SK-N-MC (cell line): ENCODE data around the gene SORBS1.

Experiments used
- DNase-seq: peaks from one replicate; pipeline ENCODE4 v3.0.0-alpha.2; 2011; ENCODE audit warnings: low read depth, low spot score
- H3K27ac ChIP-seq: fragments of 200-600 bp; sonication (generic); 2 replicates; pipeline ENCODE4 v1.5.1; 2016; ENCODE audit warnings: mixed run types
- H3K36me3 ChIP-seq: fragments of 200-600 bp; sonication (generic); 2 replicates; pipeline ENCODE4 v1.6.1; 2017; ENCODE audit warnings: antibody characterized with exemption, low read length, mixed read lengths; ENCODE audit not compliant: insufficient read depth
- H3K4me3 ChIP-seq: fragments of 200-600 bp; sonication (generic); 2 replicates; pipeline ENCODE4 v1.5.1; 2016
- H3K9ac ChIP-seq: fragments of 200-600 bp; sonication (generic); 2 replicates; pipeline ENCODE4 v1.8.0; 2017; ENCODE audit warnings: mixed run types, mixed read lengths; ENCODE audit not compliant: insufficient read length
- H3K9me3 ChIP-seq: fragments of 200-600 bp; sonication (generic); 2 replicates; pipeline ENCODE4 v1.6.1; 2017; ENCODE audit warnings: low read depth, mild to moderate bottlenecking, antibody characterized with exemption, low read length, moderate library complexity, mixed read lengths
- EZH2 ChIP-seq: fragments of 200-600 bp; sonication (generic); IDR thresholded peaks from one replicate; pipeline ENCODE4 v1.6.1; 2017; ENCODE audit warnings: antibody characterized with exemption
- FOXP2 ChIP-seq: optimal IDR thresholded peaks from 2 replicates; pipeline ENCODE3; 2011; ENCODE audit warnings: mild to moderate bottlenecking, moderate library complexity; ENCODE audit not compliant: insufficient read depth; ENCODE audit errors: extremely low read length, control extremely low read depth
- POLR2AphosphoS5 ChIP-seq: IDR thresholded peaks from 2 replicates; pipeline ENCODE4 v1.6.1; 2012; ENCODE audit warnings: mild to moderate bottlenecking, low read depth, low read length, borderline replicate concordance

Gene SORBS1

GRCh38 chr10:95531994-95532399 is 29.2 kb downstream of the SORBS1 start:
- no peak for TF ChIP-seq EZH2
- TF ChIP-seq FOXP2: no peak
- no peak for TF ChIP-seq POLR2AphosphoS5
- Histone ChIP-seq H3K9ac (no peak overlapping the region), H3K36me3 (no peaks in the 10 kb centered on the region), H3K27ac (no peak overlapping the region), H3K4me3 (no peak overlapping the region), H3K9me3 (no peaks in the 10 kb centered on the region)
- DNase-seq: no peak

GRCh38 chr10:95531058-95531809 is 29.9 kb downstream of the SORBS1 start:
- DNase-seq: no peak

GRCh38 chr10:95530561-95530960 is 30.6 kb downstream of the SORBS1 start:
- no peak for DNase-seq
- Histone ChIP-seq H3K9me3 (no peaks in the 10 kb centered on the region), H3K27ac (no peak overlapping the region), H3K36me3 (no peaks in the 10 kb centered on the region), H3K9ac (no peak overlapping the region), H3K4me3 (no peak overlapping the region)
- TF ChIP-seq POLR2AphosphoS5 (no peak), FOXP2 (no peak), EZH2 (no peak)

More at GRCh38 chr10:95531058-95531809, 29.9 kb downstream of the SORBS1 start:
- no peaks in the 10 kb centered on the region for H3K9me3 ChIP-seq
- H3K4me3 ChIP-seq: no peak overlapping the region
- H3K9ac ChIP-seq: no peak overlapping the region
- TF ChIP-seq FOXP2 (no peak), POLR2AphosphoS5 (no peak), EZH2 (no peak)
- H3K36me3 ChIP-seq: no peaks in the 10 kb centered on the region
- H3K27ac ChIP-seq: no peak overlapping the region

- Histone ChIP-seq H3K9me3 (no peaks in the 10 kb centered on the region), H3K36me3 (no peaks in the 10 kb centered on the region), H3K9ac (no peak overlapping the region), H3K27ac (no peak overlapping the region), H3K4me3 (no peak overlapping the region)
- TF ChIP-seq EZH2 (no peak), POLR2AphosphoS5 (no peak), FOXP2 (no peak)
- DNase-seq: no peak
These were observed 31.1 kb downstream of the SORBS1 start for GRCh38 chr10:95530029-95530428.

- TF ChIP-seq EZH2: no peak
- TF ChIP-seq POLR2AphosphoS5: no peak
- no peak for TF ChIP-seq FOXP2
- Histone ChIP-seq H3K9me3 (no peaks in the 10 kb centered on the region), H3K27ac (no peak overlapping the region), H3K36me3 (no peaks in the 10 kb centered on the region), H3K9ac (no peak overlapping the region), H3K4me3 (no peak overlapping the region)
- no peak for DNase-seq
These were observed 35.1 kb downstream of the SORBS1 start for GRCh38 chr10:95526044-95526443.

- H3K27ac ChIP-seq: no peak overlapping the region
- no peaks in the 10 kb centered on the region for H3K9me3 ChIP-seq
- H3K4me3 ChIP-seq: no peak overlapping the region
- DNase-seq: no peak
- no peaks in the 10 kb centered on the region for H3K36me3 ChIP-seq
- TF ChIP-seq FOXP2: no peak
- H3K9ac ChIP-seq: no peak overlapping the region
These were observed 36.1 kb downstream of the SORBS1 start for GRCh38 chr10:95525033-95525418.

- Histone ChIP-seq H3K36me3 (no peaks in the 10 kb centered on the region), H3K27ac (no peak overlapping the region), H3K9ac (no peak overlapping the region), H3K9me3 (no peaks in the 10 kb centered on the region), H3K4me3 (no peak overlapping the region)
- no peak for DNase-seq
- TF ChIP-seq EZH2 (no peak), FOXP2 (no peak), POLR2AphosphoS5 (no peak)
These were observed 36.7 kb downstream of the SORBS1 start for GRCh38 chr10:95524358-95525032.

GRCh38 chr10:95522117-95522516 is 39.1 kb downstream of the SORBS1 start:
- DNase-seq: no peak
- TF ChIP-seq FOXP2 (no peak), EZH2 (no peak), POLR2AphosphoS5 (no peak)
- Histone ChIP-seq H3K27ac (no peak overlapping the region), H3K4me3 (no peak overlapping the region), H3K36me3 (no peaks in the 10 kb centered on the region), H3K9me3 (no peaks in the 10 kb centered on the region), H3K9ac (no peak overlapping the region)
